HG03558 (cell line): ENCODE data around the gene SOX6.

Source experiments
- ATAC-seq: cut with Tn5 transposase; IDR thresholded peaks from one replicate; pipeline ENCODE4 v1.9.1; 2021; ENCODE audit warnings: moderate number of reproducible peaks; ENCODE audit not compliant: unreplicated experiment; ENCODE audit errors: extremely low read depth

Gene SOX6

DNA sequence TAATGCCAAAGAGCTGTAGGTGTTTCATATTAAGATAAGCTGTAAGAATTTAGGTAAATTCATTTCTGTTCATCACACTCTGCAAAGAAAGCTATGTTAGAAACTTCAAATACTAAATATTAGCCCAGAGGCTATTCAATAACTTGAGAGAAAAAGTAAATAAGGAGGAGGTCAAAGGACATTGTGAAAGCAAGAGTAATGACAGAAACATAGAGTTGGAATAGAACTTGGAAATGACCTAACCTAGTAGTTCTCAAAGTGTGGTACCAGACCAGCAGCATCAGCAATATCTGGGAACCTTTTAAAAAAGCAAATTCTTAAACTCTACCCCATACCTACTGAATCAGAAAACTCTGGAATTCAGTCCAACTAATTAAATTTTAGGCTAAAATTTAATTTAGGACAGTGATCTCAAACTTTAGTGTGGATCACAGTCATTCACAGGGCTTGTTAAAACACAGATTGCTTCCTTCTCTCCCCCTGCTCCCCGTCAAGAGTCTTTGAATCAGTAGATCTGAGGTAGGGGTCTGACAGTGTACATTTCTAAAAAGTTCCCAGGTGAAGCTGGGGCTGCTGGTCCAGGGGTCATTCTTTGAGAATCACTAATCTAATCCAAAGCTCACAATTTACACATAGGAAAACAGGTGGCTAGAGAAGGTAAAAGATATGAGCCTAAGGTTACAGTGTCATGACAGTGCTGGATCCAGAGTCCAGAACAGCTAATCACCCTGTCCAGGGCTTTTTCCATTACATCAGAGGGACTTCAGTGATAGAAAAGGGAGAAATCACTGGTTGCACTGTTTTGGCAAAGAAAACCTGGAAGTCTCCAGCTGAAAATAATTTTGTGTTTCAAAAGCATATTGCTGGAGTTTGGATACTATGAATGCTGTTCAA is 241.1 kb downstream of the SOX6 start:
- no peak for ATAC-seq

DNA sequence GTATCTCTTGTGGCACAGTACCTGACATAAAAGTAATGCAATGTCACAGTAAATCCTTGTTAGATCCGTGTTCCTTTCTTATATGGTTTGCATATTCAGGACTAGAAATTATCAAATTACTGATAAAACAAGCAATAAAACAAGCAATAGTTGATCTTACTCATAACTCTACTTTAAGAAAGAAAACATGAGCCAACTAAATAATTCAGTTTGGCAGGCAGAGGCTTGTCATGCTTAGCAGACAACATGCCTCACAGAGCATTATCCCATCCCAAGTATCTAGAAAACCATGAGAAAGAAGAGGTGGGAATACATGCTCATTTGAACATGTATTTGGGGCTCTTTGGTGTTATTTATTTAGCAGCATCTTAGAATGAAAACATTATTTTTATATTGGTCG is 241.9 kb downstream of the SOX6 start:
- no peak for ATAC-seq

DNA sequence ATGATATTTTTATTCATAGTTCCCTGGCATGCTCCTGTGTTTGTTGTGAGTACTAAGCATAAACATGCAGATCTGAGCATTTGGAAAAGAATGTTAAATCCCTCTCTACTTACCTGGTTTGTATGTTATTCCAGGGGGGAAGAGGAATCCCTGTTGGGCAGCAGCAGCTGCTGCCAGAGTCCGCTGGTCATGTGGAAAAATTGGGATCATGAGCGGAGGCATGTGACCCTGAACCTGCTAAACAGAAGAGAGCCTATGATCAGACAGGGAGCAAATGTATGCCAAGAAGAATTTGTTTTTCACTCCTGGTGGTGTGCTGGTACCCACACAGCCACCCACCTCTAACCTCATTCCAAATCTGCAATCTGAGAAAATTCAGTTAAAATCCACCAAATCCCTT is 244.7 kb downstream of the SOX6 start:
- no peak for ATAC-seq

DNA sequence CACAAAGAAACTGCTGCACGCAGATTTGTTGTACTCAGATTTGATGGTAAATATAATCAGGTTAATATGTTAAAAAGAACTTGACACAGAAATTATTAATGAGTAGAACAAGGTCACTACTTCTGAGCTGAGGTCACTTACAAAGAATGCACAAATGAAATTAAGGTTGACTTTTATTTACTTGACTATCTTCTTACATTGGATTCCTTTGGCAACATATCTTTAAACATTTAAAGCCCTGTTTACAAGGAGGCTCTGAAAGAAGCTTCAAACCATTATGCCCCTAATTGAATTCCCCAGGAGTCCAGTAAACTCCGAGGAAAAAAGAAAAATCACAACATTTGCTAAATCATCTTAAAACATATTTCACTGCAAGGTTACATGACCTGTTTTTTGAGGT is 245.5 kb downstream of the SOX6 start:
- ATAC-seq = no peak

DNA sequence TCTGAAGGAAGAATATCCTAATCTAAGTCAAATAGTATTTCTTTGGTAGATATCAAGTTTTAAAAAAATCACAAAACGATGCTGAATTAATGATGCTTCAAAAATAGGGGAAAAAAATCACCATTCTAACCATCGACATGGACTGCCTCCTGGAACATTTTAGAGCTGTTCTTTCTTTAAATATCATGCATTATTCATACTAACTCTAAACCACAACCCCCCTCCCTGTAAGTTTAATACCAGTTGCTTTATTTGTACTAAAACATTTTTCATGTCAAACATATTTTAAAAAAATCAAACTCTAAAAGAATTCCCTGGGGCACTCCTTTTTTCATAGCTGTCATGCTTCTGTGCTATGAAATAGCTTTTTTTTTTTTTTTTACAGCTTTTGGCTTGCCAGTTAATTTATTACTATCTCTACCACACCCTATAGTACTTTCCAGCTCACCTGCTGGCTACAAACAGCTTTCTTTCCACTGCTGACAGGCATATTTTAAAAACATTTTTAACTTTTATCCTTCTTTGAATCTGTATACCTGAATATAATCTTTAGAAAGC is 256.9 kb downstream of the SOX6 start:
- ATAC-seq = no peak

DNA sequence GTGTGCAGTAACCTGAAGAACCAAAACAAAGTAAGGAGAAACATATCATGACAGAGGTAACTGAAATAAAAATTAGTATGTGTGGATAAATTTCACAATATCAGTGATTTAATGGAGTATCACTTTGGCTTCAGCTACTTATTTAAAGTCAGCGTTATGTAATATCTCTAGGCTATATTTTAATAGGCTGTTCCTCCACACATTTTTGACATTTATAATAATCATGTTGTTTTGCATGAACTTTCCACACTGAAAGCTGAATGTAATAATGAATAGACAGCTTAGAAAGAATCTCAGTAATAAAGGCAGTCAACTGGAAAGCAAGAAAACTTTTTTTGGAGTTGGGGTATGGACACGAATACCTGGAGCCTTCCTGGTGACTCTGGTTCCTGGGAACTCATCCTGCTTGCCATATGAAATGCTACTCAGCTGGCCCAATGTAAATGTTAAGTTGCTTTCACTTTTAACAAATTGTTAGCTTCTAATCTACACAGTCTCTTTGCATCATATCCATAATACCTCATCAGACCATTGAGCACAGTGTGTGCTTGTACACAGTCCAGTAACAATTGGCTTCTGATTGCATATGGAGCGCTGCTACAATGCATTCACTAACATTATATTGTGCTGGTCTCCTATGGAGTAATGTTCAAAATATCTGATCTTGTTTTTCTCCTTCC is 257.7 kb downstream of the SOX6 start:
- no peak for ATAC-seq

DNA sequence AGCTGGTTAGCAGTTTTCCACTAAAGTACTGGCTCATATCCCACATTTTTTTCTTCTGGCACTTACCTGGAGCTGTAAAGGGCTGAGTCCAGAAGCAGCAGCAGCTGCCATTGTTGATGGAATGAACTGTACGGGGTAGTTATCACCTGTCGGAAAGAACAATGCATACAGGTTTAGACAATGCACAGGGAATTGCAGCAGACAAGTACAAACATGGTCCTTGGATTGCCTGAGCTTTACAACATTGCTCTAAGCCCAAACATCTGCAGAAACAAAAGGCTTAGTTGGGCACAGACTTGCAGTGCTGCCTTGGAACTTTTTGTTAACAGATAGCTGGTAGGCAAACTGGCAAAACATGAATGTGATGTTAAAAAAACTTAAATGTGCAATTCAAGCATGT is 258.8 kb downstream of the SOX6 start:
- ATAC-seq = no peak

DNA sequence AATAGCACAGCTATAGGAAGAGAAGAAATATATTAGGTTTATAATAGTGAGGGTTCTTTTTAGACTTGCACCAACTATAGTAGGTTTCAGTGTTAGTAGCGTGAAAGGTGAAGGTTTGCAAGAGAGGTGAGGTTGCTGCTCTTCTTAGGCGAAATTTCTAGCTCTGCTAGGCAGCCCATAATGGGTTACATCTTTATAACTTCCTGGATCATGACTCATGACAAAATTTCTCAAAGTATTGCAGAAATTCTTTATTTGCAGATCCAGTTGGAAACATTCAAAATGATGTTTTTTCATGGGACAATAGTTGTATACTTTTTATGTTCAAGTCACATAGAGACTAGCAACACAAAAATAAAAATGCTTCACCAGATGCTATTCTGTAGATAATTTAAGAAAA is 260.0 kb downstream of the SOX6 start:
- ATAC-seq = no peak

DNA sequence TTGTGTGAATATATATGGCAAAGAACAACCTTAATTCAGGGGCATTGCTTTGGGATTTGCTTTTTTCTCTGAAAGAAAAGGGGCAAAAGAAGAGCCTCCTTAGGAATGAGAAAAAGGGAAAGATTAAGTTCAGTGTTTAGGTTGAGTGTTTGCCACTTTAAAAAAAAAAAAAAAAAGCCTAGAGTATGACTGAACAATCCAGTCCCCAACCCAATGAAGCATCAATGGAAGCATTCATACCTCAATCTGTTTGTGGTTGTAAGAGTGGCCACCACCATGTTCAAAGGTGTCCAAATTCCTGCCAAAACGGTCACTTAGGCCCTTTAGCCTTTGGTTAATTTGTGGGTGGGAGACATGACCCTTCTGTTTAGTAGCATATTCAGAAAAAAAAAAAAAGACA is 260.6 kb downstream of the SOX6 start:
- ATAC-seq = no peak

DNA sequence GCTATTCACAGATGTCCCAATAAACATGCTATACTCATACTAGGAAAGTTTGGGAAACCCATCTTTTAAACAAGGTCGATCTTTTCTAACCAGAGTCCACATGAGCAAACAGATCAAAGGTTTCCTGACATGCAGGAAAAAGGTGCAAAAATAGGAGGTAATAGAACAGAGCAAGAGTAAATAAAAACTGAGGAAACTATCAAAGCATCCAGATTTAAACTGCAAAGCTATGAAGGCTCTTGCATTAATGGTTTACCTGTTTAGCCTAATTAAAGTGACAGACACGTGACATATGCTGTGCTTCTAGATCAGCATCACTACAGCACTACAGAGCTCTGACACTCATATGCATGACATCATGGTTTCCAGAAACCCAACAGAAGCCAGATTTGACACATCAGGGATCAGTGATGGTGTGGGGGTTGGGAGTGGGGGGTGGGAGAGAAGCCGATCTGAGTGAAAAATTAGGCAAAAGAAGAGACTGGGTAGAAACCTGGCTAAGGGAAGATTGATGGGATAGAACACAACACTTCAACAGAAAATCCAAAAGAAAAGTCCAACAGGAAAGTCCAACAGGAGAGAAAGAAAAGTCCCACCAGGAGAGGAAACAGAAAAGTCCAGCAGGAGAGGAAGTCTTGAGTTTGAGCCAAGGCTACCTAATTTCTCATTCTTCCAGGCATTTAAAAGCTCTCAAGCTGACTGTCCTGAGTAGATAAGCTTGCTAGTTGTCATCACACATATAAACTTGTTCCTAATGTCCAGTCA is 262.3 kb downstream of the SOX6 start:
- no peak for ATAC-seq

DNA sequence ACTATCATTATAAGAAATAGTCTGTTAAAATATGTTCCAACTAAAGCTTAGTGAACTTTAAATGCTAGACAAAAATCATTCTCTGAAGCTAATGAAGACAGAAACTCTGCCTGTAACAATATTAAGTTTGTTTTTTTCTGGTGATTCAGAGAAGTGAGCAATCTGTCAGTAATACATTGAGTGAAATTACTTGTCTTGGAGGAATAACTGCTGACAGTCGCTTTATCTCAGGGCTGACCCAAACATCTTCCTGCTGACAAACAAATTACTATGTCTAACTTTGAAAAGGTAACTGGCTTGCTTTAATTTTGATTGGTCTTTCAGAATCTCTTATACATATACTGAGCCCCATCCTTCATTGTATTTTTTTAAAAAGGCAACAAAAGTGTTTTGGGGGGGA is 264.5 kb downstream of the SOX6 start:
- no peak for ATAC-seq

DNA sequence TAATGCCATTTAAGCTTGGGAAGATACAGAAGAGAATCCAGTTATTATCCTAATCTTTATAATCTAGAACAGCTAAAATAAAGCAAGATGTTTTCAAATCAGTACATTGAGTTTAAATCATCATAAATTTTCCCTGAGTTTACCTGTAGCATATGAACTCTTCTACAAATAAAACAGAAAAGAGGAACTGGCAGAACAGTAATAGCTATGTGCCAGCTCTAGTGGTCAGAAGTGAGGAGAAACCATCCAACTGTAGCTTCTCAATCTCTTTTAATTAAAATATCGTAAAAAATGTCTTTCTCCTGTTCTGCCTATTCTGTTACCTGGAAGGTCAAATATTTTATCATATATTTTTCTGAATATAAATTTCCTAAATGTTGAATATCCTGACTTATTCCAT is 266.9 kb downstream of the SOX6 start:
- no peak for ATAC-seq

DNA sequence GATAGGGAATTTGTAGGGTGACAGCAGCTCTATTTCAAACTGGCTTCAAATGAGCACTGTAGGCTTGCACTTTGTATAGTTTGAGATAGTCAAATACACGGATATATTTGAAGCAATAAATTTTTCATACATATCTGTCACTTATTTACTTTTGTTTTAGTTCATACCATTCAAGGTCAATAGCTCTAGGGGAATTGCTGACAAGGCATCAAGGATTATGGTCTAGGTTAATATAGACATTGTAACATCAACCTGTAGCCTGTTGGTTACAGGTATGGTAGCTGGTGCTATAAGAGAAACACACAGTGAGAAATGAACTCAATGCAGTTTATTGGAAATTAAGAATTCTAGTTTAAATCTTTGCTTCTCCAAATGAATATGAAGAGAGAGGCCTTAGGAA is 267.6 kb downstream of the SOX6 start:
- ATAC-seq = no peak

DNA sequence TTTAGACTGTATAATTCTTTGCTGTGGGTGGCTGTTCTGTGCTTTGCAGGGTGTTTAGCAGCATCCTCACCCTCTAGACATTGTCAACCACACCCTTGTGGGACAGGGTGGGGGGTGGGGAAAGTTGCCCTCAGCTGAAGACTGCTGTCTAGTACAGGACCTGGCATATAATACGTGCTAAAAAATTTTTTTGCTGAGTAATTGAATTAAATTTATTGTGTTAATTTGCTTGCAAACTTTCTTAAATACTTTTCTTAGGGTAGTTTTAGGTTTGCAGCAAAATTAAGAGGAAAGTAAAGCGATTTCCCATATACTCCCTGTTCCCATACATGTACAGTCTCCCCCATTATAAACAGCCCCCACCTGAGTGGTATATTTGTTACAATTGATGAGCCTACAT is 268.5 kb downstream of the SOX6 start:
- no peak for ATAC-seq

DNA sequence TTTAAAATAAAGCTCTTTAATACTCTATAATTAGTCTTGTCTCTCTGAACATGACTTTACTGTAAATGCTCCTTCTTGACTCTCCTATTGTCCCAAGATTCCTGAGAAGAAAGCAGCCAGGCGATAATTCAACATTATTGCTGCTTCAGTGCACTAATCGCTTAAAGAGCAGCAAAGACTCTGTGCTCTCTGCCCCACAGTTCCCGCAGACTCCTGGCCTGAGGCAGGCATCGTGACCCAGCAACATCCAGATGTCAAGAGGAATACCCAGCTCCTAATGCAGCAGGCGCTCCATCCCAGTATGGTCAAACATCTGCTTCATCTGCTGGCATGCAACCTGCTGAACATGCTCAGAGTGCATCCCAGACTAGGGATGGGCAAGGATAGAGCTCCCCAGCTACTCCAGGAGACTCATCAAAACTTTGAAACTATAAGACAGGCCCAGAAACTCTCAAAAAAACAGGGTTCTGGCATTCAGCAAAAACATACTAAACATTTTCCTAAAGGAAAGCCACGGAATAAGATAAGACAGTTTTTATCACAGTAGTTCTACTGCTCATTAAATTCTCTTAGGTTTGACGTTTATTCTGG is 270.0 kb downstream of the SOX6 start:
- no peak for ATAC-seq

DNA sequence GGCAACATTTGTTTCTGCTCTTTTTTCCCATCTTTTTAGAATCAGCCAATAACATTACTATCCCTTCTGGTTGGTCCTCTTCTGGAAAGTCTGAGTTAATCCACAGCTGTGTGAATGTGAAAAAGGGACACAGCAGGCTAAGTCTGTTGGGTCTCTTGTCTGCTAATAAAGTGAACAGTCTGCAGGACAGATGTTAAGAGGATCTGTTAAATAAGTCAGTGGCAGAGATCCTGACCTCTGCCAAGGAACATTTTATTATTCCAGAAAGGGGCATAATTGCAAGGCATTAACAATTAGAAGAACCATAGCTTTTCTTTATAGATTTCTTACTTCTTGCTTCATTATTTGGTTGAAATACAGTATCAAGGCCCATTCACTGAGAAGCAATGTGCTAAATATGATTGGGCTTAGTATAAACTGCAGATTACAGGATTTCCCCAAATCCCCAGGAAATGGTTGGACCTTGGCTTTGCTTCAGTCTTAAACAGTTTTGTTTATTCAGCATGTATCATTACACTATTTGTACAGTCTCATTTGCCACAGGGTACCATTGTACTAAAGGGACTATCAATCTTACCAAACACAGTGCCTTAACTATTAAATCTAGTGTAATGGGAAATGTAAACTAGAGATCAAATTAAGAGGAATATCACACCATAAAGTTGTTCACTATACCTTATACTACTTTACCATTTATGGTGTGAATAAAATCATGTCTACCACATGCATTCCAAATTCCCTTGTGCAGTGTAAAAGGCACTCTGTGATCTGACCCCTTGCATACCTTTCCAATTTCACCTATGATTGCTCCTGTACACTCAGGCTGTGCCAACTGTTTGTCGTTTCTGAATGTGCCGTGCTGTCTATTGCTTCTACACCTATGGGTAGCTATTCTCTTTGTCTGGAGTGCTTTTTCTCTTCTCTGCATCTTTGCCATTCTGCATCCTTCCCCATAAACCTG is 274.0 kb downstream of the SOX6 start:
- no peak for ATAC-seq

DNA sequence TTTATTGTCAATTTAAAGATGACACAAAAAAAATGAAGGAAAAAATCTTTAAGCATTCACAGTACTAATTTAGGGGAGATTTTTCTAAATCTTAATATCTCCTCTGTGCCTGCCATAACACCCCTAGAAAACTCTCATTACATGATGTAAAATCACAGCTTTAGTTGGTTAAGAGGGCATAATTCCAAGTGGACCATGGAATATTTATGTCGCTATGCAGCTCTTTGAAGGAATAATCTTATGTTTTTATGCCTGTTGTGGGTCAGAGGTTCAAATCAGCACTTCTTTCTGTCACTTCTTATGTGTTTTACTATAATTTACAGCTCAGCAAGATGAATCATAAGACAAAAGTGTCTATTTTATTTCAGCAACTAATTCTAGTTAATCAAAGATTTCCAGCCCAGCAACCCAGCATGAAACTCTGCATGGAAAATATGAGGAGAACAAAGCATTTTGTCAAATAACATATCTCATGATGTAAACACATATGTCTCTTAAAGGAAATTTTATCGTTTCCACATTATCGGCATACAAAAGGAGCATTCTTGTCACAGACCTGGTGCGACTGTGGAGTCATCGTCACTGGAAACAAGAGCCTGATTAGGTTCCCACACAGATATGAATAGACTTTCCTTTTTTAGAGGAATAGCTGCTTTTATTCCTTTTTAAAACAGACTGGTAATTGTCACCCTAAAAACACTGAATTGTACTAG is 274.8 kb downstream of the SOX6 start:
- no peak for ATAC-seq

DNA sequence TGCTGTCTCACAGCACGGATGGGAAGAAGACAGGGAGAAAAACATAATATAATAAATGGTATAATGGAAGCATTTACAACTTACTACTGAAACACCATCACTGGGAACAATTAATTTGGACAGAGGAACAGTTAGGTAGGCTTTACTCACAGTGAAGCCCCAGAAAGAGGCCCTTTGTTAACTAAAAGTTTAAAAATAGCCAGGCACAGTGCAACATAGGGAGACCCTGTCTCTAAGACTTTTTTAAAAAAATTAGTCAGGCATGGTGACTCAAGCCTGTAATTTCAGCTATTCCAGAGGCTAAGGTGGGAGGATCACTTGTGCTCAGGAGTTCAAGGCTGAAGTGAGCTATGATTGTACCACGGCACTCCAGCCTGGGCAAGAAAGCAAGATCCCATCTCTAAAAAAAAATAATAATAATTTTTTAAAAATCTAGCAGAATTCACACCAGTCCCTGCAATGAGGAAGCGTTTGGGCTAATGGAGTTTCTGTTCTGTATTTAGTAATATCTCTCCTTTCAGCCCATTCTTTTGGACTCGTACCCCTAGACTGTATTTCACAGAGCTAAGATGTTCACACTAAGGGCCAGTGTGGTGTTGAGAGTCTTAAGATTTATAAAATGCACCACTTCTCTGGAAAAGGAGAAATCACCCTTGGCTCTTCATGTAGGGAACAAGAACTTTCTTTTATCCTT is 275.5 kb downstream of the SOX6 start:
- ATAC-seq = no peak
